ENCODE results near the gene FIZ1. TPM values are rescaled to one million over a fixed set of nuclear protein-coding genes. Genes with fewer than 3 reads are reported as not detected.

The FIZ1 gene
- total RNA-seq, 1 donor from 2014 or later, result 21.2 TPM

DNA sequence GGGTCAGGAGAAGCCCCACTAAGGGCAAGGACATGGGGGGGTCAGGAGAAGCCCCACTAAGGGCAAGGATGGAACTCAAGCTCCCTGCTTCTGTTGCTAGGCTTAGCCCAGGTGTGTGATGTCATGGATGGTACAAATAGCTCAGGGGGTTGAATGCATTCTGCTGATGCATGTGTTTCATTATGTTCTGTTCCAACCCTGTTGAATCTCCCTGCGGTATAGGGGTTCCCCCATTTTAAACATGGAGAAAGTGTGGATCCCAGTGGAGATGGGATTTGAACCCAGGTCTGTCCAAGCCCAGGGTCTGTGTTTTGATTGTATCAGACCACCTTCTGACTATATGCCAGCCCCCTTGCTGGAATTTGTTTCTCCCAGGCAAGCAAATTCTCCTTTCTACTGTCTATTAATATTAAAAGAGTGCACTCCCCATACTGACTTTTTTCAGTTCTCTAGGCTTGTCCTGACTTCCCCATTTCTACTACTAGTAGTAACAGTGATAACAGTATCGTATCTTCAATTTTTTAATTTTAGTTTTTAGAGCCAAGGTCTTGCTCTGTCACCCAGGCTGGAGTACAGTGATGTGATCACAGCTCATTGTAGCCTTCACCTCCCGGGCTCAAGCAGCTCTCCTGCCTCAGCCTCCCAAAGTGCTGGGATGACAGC is 12.8 kb upstream of the FIZ1 start:
- POLR2A ChIA-PET, result interaction anchor here (0.6 to 1.4 kb wide), 3 partner anchors 13 to 136 kb away, joined by 3 to 6 read pairs (median 4); partner anchors contain the start of genes FIZ1 and ZNF628
- TF ChIP-seq, protein P1, sequence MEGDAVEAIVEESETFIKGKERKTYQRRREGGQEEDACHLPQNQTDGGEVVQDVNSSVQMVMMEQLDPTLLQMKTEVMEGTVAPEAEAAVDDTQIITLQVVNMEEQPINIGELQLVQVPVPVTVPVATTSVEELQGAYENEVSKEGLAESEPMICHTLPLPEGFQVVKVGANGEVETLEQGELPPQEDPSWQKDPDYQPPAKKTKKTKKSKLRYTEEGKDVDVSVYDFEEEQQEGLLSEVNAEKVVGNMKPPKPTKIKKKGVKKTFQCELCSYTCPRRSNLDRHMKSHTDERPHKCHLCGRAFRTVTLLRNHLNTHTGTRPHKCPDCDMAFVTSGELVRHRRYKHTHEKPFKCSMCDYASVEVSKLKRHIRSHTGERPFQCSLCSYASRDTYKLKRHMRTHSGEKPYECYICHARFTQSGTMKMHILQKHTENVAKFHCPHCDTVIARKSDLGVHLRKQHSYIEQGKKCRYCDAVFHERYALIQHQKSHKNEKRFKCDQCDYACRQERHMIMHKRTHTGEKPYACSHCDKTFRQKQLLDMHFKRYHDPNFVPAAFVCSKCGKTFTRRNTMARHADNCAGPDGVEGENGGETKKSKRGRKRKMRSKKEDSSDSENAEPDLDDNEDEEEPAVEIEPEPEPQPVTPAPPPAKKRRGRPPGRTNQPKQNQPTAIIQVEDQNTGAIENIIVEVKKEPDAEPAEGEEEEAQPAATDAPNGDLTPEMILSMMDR (IDR thresholded peaks at IDR 0.05), result no peak
- DNase-seq (no peak), ATAC-seq (ENCODE audit: low read depth) (peak; percentile 77)
- Mint-ChIP-seq H3K36me3 (ENCODE audit: low read depth) (peaks cover 51% of the 10 kb centered on the region), H3K27ac (peak overlapping the region; percentile 83), H3K4me3 (no peak overlapping the region), H3K4me1 (peaks cover 49% of the 10 kb centered on the region), H3K9me3 (no peaks in the 10 kb centered on the region), H3K27me3 (no peaks in the 10 kb centered on the region)
- intact Hi-C loops (cut with micrococcal nuclease), result no loop called here
- CTCF ChIA-PET, result no interaction called here

DNA sequence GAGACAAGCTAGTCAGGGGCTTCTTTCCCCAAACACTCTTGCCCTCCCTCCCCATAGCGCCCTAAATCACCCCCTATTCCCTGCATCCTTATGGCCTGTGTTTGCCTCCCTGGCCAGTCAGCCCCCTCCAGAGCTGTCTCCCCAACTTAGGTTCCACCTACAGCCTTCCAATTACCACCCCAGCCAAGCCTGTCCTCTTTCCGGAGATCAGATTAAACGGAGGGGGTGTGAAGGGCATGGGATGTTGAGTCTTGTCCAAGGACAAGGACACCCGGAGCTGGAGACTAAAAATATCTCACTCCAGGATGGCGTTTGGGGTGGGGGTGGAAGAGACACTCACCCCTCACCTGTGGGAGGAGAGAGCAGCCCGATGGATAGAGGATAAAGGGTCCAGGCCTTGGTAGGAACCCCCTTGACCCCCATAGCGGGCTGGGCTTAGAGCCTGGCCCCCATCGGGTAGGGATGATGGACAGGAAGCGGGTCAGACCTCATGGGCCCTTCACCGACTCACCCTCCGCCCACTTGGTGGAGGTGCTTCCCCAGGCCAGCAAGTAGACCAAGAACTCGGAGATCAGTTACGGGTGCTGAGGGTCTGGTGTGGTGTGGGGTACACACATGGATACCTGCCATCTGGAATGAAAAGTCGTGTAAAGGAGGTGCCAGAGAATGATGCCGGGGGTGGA is 12.1 kb upstream of the FIZ1 start:
- ATAC-seq (ENCODE audit: low read depth) (no peak), DNase-seq (no peak)
- peaks cover 56% of the 10 kb centered on the region for H3K4me1 Mint-ChIP-seq
- no peaks in the 10 kb centered on the region for H3K27me3 Mint-ChIP-seq
- POLR2A ChIA-PET, result interaction anchor here (0.6 to 1.4 kb wide), 2 partner anchors 13 to 23 kb away, joined by 6 to 7 read pairs; no protein-coding TSS in a partner anchor
- no peaks in the 10 kb centered on the region for H3K9me3 Mint-ChIP-seq
- H3K27ac Mint-ChIP-seq, result peak overlapping the region; percentile 83
- H3K4me3 Mint-ChIP-seq, result no peak overlapping the region
- H3K36me3 Mint-ChIP-seq (ENCODE audit: low read depth), result peaks cover 52% of the 10 kb centered on the region
- intact Hi-C loops (cut with micrococcal nuclease), result no loop called here
- CTCF ChIA-PET, result no interaction called here
- TF ChIP-seq, protein P1 (IDR thresholded peaks at IDR 0.05), result no peak

DNA sequence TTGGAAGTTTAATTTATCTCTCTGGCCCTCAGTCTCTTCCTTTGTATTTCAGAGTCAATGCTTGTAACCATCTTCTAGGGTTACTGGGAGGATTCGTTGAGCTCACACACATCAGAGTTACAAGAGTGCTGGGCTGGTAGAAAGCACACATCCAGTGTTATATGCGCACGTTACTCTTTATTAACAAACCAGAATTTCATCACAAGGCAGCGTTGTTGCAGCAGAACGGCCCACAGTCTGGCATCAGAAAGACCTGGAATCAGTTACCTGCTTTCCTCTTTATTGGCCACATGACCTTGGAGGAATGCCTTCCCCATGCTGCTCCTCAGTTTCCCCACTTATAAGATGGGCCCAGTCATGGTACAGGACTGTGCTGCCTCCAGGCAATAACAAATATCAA is 10.0 kb upstream of the FIZ1 start:
- Mint-ChIP-seq H3K4me1 (peaks cover 70% of the 10 kb centered on the region), H3K27ac (no peak overlapping the region), H3K9me3 (no peaks in the 10 kb centered on the region), H3K4me3 (no peak overlapping the region), H3K27me3 (no peaks in the 10 kb centered on the region), H3K36me3 (ENCODE audit: low read depth) (peaks cover 59% of the 10 kb centered on the region)
- TF ChIP-seq, protein P1 (IDR thresholded peaks at IDR 0.05), result no peak
- CTCF ChIA-PET, result interaction anchor here (1.4 kb wide), 1 partner anchor 93 kb away, joined by 5 read pairs; no protein-coding TSS in a partner anchor
- no peak for ATAC-seq (ENCODE audit: low read depth)
- DNase-seq, result no peak
- POLR2A ChIA-PET, result interaction anchor here (1.8 kb wide), 1 partner anchor 10 kb away, joined by 9 read pairs; the partner anchor contains the start of genes FIZ1 and ZNF524
- intact Hi-C loops (cut with micrococcal nuclease), result loop anchor here (5.0 to 10.0 kb wide), 2 partner anchors 202 to 355 kb away; partner anchors contain the start of genes PPP6R1 and UBE2S

DNA sequence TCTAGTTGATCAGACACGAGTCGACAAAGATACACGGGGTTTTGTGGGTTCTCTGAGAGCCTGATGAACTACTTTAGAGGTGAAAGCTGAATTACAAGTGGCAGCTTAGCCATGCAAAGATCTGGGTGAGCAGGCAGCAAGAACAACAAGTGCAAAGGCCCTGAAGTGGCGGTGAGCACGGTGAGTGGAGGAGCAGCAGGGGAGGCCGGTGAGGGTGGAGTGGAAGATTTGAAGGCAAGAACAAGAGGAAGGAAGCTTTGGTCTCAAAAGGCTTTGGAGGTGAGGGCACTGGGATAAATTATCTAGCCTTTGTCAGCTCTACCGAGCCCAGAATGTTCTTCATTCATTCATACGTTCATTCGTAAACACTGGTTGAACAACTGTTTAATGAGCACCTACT is 7.5 kb upstream of the FIZ1 start:
- Mint-ChIP-seq H3K4me3 (peak overlapping the region; percentile 29), H3K27me3 (no peaks in the 10 kb centered on the region), H3K27ac (peak overlapping the region; percentile 91), H3K9me3 (no peaks in the 10 kb centered on the region), H3K36me3 (ENCODE audit: low read depth) (peaks cover 47% of the 10 kb centered on the region), H3K4me1 (peaks cover 62% of the 10 kb centered on the region)
- no peak for DNase-seq
- no peak for ATAC-seq (ENCODE audit: low read depth)
- TF ChIP-seq, protein P1 (IDR thresholded peaks at IDR 0.05), result no peak
- POLR2A ChIA-PET, result interaction anchor here (0.9 to 3.9 kb wide), 11 partner anchors 14 to 327 kb away, joined by 4 to 27 read pairs (median 7); partner anchors contain the start of genes U2AF2, ZNF628 and ZNF784
- intact Hi-C loops (cut with micrococcal nuclease), result loop anchor here (1.0 to 10.0 kb wide), 3 partner anchors 90 to 352 kb away; partner anchors contain the start of genes PPP6R1 and UBE2S
- CTCF ChIA-PET, result interaction anchor here (0.7 to 3.6 kb wide), 16 partner anchors 18 to 466 kb away, joined by 3 to 38 read pairs (median 3); partner anchors contain the start of genes ZNF628 and ZNF784

All from activated B cell treated with CpG ODN at 0.5 μM for 24 hours (primary cell).